GM18861 (cell line): ENCODE data around the gene BAX.

ENCODE experiments used
- ATAC-seq: cut with Tn5 transposase; IDR thresholded peaks from one replicate; pipeline ENCODE4 v1.9.1; 2021; ENCODE audit not compliant: unreplicated experiment

BAX gene

GRCh38 chr19:48928164-48929025, 26.3 kb upstream of the BAX start:
- no peak for ATAC-seq

GRCh38 chr19:48933382-48933932, 21.2 kb upstream of the BAX start, which contains the start of gene DHDH:
Gene DHDH (plus strand): TSS chr19:48933699. CDS start chr19:48933722, 23 bp downstream.
- no peak for ATAC-seq

GRCh38 chr19:48934837-48935236, 19.8 kb upstream of the BAX start:
- ATAC-seq, result no peak

GRCh38 chr19:48935864-48936263, 18.8 kb upstream of the BAX start:
- ATAC-seq, result no peak

- no peak for ATAC-seq
Observed at GRCh38 chr19:48938256-48938655, 16.4 kb upstream of the BAX start.

- ATAC-seq, result no peak
Observed at GRCh38 chr19:48940902-48941301, 13.8 kb upstream of the BAX start.

GRCh38 chr19:48943081-48943480, 11.6 kb upstream of the BAX start:
- no peak for ATAC-seq

GRCh38 chr19:48945415-48945814, 9.3 kb upstream of the BAX start:
- ATAC-seq, result no peak

- no peak for ATAC-seq
Observed at GRCh38 chr19:48945817-48946216, 8.9 kb upstream of the BAX start.

- ATAC-seq, result no peak
Observed at GRCh38 chr19:48946463-48947257, 8.0 kb upstream of the BAX start.

GRCh38 chr19:48947258-48947542, 7.5 kb upstream of the BAX start:
- ATAC-seq, result no peak

- ATAC-seq, result no peak
Observed at GRCh38 chr19:48950159-48950558, 4.5 kb upstream of the BAX start.

- no peak for ATAC-seq
Observed at GRCh38 chr19:48950830-48951519, 3.7 kb upstream of the BAX start.

- no peak for ATAC-seq
Observed at GRCh38 chr19:48953141-48953540, 1.5 kb upstream of the BAX start.

- no peak for ATAC-seq
Observed at GRCh38 chr19:48953990-48954594, 583 bp upstream of the BAX start.

- ATAC-seq, result no peak
Observed at GRCh38 chr19:48955308-48955958, 758 bp downstream of the BAX start.

GRCh38 chr19:48958006-48958405, 3.3 kb downstream of the BAX start:
- no peak for ATAC-seq

GRCh38 chr19:48959341-48960239, 4.9 kb downstream of the BAX start:
- no peak for ATAC-seq

GRCh38 chr19:48961051-48961649, 6.5 kb downstream of the BAX start:
- ATAC-seq, result no peak
